VCaP (cell line): ENCODE data around the gene PDE2A.

Experiments used
- H3K27ac ChIP-seq: fragments of 450-650 bp; 2 replicates; pipeline ENCODE4 v1.5.1; 2017
- TF ChIP-seq, protein P1 (sequence below): fragments of 450-650 bp; conservative IDR thresholded peaks from 2 replicates; pipeline ENCODE4 v1.5.1; 2017; ENCODE audit warnings: mild to moderate bottlenecking, moderate library complexity

PDE2A gene

DNA sequence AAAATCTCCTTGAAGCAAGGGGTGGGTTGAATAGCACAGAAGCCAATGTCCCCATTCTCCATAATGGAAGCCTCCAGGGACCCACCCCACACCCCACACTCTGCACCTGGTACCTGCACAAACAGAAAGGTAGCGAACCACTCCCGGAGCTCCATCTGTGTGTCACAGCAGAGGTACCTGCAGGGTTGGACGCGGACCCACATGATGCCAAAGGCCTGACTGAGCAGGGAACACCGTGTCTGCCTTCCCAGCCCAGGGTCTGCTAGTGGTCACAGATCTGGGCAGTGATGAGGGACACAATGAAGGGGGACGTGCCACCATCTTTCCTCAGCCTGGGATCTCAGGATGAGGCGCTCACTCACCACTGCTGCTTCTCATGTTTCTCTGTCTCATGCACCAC lies 13.1 kb upstream of the PDE2A start:
- H3K27ac ChIP-seq: no peak overlapping the region
- TF ChIP-seq, protein P1, sequence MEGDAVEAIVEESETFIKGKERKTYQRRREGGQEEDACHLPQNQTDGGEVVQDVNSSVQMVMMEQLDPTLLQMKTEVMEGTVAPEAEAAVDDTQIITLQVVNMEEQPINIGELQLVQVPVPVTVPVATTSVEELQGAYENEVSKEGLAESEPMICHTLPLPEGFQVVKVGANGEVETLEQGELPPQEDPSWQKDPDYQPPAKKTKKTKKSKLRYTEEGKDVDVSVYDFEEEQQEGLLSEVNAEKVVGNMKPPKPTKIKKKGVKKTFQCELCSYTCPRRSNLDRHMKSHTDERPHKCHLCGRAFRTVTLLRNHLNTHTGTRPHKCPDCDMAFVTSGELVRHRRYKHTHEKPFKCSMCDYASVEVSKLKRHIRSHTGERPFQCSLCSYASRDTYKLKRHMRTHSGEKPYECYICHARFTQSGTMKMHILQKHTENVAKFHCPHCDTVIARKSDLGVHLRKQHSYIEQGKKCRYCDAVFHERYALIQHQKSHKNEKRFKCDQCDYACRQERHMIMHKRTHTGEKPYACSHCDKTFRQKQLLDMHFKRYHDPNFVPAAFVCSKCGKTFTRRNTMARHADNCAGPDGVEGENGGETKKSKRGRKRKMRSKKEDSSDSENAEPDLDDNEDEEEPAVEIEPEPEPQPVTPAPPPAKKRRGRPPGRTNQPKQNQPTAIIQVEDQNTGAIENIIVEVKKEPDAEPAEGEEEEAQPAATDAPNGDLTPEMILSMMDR: no peak

DNA sequence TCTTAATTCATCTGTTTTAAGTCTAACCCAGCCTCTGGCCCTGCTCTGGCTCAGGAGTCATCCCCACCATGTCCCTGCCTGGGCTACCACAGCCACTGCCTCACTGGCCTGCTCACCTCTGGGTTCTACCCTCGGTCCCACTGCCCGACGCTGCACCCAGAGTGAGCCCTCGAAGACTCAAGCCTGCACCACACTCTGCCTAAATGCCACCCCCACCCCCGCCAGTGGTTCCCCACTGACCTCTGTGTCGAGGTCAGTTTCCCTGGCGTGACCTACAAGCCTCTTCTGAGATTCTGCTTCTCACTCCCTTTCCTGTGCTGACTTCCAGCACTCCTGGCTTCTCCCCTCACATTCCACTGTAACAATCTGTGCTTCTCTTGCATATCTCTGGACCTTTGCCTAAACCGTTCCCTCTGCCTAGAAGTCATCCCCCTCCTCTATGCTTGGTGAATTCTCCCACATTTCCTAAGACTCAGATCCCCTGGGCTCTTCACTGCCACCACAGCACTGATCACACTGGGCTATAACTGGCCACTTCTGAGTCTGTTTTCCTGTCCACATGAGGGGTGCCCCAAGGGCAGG lies 12.5 kb upstream of the PDE2A start:
- TF ChIP-seq, protein P1: no peak
- H3K27ac ChIP-seq: no peak overlapping the region

DNA sequence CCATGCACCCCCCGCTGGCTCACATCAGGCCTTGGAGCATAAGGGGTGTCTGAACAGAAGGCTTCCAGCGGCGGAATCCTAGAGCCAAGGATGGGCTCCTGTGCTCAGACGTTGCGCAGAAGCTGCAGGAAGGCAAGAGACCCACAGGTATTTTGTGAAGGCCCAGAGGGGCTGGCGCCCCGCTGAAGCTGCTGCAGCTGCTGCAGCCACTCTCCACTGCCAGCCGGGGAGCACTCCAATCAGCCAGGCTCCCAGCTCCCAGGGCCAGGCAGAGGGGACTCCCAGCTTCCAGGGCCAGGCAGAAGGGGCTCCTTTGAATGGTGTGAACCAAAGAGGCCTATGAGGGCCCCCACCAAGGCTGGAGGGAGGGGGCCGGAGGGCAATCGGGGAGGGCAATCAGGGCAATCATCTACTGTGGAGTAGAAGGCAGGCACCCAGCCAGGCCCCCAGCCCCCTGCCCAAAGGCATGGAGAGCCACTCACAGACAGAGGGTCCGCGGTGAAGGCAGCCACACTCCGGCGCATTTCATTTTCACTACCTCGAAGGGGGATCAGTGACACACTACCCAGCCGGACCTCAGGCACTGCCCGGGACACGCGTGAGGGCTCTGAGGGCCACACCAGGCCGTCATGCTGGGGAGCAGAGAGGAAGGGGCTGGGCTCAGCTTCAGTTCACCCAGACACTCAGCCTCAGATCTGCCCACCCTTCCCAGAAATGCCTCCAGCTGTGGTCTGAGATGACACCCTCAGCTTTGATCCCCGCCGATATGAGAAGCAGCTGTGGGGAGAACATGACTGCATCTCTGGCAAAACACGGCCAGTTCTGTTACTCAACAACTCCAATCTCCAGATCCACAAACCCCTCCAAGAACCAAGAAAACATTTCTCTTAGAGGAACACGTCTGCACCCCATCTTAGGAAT lies 11.6 kb upstream of the PDE2A start:
- TF ChIP-seq, protein P1: no peak
- no peak overlapping the region for H3K27ac ChIP-seq

DNA sequence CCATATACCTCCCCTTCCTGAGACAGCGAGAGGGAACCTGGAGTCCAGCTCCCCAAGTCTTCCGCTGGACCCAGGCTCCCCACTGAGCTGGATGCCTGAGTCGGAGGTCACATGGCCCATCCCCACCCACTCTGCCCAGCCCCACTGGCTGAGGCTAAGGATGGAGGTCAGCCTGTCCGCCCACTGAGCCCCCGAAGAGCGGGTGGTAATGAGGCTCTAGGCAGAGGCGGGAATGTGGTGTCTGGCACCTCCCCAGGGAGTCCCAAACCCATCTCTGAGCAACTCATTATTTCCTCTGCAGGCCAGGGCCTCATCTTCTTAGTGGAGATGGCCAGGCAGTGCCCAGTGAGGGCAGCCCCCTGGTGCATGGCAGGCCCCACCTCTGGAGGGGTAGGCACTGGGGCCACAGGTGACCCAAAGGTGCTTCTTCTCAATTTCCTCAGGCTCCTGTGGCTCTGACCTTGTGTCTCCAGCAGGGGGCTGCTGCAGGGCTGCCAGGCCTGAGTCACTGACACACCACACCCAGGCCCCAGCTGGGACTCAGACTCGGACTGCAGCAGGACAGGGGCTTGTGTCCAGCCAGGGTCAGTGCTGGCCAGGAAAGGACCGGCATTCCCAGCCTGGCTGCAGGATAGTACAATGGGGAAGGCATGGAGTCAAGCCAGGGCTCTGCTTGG lies 10.2 kb upstream of the PDE2A start:
- TF ChIP-seq, protein P1: peak; percentile 76

DNA sequence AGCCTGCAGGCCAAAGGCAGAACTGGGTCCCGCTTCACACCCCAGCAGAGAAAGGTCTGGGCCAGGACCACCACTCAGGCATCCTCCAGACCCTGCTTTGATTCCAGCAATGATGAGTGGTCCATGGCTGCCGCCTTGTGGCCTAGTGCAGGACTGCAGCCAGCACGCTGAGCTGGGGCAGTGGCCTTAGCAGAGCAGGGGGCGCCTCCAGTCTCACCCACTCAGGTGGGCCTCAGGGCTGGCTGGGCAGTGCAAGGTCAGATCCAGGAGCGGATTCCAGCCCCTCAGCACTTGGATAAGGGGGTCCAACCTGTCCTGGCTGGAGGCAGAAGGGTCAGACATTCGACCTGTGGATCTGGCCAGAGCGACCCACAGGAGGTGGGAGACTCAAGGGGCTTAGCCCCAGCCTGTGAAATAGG lies 9.6 kb upstream of the PDE2A start:
- TF ChIP-seq, protein P1: peak; percentile 93
- no peak overlapping the region for H3K27ac ChIP-seq

More for the DNA sequence above, 10.2 kb upstream of the PDE2A start:
- H3K27ac ChIP-seq: no peak overlapping the region

DNA sequence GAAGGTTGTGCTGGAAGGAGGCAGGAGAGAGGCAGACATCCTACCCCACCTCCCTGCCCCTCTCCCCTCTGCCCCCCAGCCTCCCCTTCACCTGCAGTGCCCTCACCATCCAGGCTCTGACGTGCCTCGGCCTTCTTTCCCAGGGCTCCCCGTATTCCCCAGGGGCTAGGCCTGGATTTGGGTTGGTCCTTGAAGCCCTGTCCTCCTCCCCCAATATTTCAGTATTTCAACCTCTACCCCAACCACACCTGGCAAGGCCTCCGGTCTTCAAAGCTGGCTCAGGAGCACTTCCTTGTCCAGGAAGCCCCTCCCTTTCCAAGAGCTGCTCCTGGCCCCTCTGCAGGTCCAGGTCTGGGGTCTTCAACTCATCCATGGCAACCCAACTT lies 8.6 kb upstream of the PDE2A start:
- TF ChIP-seq, protein P1: no peak
- H3K27ac ChIP-seq: no peak overlapping the region

DNA sequence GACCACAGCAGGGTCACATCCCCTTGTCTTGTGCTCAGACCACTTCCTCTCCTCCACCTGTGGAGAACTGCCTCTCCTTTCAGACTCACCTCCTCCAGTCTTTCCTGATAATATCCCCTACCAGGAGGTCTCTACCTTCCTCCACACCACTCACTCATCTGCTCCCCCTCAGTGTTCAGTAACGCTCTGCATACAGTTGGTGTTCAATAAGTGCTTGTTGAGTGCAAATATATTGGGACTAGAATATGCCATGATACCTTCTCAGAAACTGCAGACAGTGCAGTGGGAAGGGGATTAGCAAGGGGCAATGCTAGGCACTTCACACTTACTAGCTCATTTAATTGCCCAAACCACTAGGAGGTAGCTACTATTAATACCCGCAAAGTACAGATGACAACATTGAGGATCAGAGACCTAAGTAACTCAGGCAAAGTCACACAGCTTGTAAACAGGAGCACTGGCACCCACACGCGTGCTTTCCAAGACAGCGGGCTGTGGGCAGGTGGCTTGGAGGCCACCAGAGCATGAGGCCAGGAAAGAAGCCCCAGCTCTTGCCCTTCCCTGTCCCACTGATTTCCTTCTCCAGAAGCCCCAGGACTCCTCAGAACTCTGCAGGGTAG lies 8.1 kb upstream of the PDE2A start:
- H3K27ac ChIP-seq: no peak overlapping the region
- TF ChIP-seq, protein P1: no peak
